ENCODE results near the gene MYH13.

The MYH13 gene

GRCh38 chr17:10339051-10339450, 33.8 kb downstream of the MYH13 start:
- DNase-seq, result no peak

- no peak for DNase-seq
Observed at GRCh38 chr17:10337976-10338375, 34.8 kb downstream of the MYH13 start.

- no peak for DNase-seq
Observed at GRCh38 chr17:10337136-10337535, 35.7 kb downstream of the MYH13 start.

GRCh38 chr17:10336393-10336792, 36.4 kb downstream of the MYH13 start:
- DNase-seq, result no peak

GRCh38 chr17:10332515-10332914, 40.3 kb downstream of the MYH13 start:
- no peak for DNase-seq

GRCh38 chr17:10328971-10329923, 43.6 kb downstream of the MYH13 start:
- no peak for DNase-seq

GRCh38 chr17:10328206-10328605, 44.6 kb downstream of the MYH13 start:
- no peak for DNase-seq

GRCh38 chr17:10327640-10328039, 45.2 kb downstream of the MYH13 start:
- peak; percentile 68 for DNase-seq

GRCh38 chr17:10325031-10325695, 47.6 kb downstream of the MYH13 start:
- no peak for DNase-seq

- no peak for DNase-seq
Observed at GRCh38 chr17:10323812-10324610, 48.8 kb downstream of the MYH13 start.

GRCh38 chr17:10318535-10318934, 54.3 kb downstream of the MYH13 start:
- DNase-seq, result no peak

- no peak for DNase-seq
Observed at GRCh38 chr17:10317543-10317834, 55.3 kb downstream of the MYH13 start.

- no peak for DNase-seq
Observed at GRCh38 chr17:10316801-10317542, 55.8 kb downstream of the MYH13 start.

GRCh38 chr17:10314329-10314728, 58.5 kb downstream of the MYH13 start:
- DNase-seq, result no peak

GRCh38 chr17:10313037-10313672, 59.7 kb downstream of the MYH13 start:
- DNase-seq, result no peak

- DNase-seq, result no peak
Observed at GRCh38 chr17:10311131-10311530, 61.7 kb downstream of the MYH13 start.

GRCh38 chr17:10309003-10309974, 63.5 kb downstream of the MYH13 start:
- no peak for DNase-seq

GRCh38 chr17:10306585-10306984, 66.2 kb downstream of the MYH13 start:
- no peak for DNase-seq

- DNase-seq, result no peak
Observed at GRCh38 chr17:10305398-10305797, 67.4 kb downstream of the MYH13 start.

GRCh38 chr17:10304758-10305300, 68.0 kb downstream of the MYH13 start:
- no peak for DNase-seq

- DNase-seq, result no peak
Observed at GRCh38 chr17:10297691-10298090, 75.1 kb downstream of the MYH13 start.
